ENCODE measurements around the gene ZBTB40. TPM values are rescaled to one million over a fixed set of nuclear protein-coding genes. Genes with fewer than 3 reads are reported as not detected.

Gene ZBTB40
- total and polyA plus RNA-seq, 4 donors, result 2.1 to 11.2 (median 4.6) TPM

GRCh38 chr1:22553991-22554522, 102.4 kb downstream of the ZBTB40 start:
- peaks cover 0 to 2% (median 0%) of the 10 kb centered on the region in 4 donors for H3K27me3 ChIP-seq (ENCODE audit: control insufficient read depth in 4 of 4, insufficient read depth in 4 of 4, low read length in 3 of 4)
- no peaks in the 10 kb centered on the region for H3K4me1 ChIP-seq (ENCODE audit: control insufficient read depth in 4 of 4, insufficient read depth in 4 of 4, low read length in 3 of 4)
- WGBS, result 80% methylated on average over 8 of the region's 8 CpGs
- H3K4me3 ChIP-seq (ENCODE audit: low read depth in 1 of 3, low read length in 3 of 3), result no peak overlapping the region
- TF ChIP-seq, protein P1, sequence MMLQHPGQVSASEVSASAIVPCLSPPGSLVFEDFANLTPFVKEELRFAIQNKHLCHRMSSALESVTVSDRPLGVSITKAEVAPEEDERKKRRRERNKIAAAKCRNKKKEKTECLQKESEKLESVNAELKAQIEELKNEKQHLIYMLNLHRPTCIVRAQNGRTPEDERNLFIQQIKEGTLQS (IDR thresholded peaks at IDR 0.05), result no peak
- no peak for DNase-seq (ENCODE audit: low spot score)
- no peak overlapping the region for H3K27ac ChIP-seq (ENCODE audit: low read depth in 1 of 2, low read length in 2 of 2)
- no peaks in the 10 kb centered on the region for H3K9me3 ChIP-seq (ENCODE audit: control insufficient read depth in 4 of 4, low read length in 3 of 4)
- no peak overlapping the region for H3K9ac ChIP-seq (ENCODE audit: low read depth in 1 of 2, low read length in 2 of 2)
- H3K36me3 ChIP-seq (ENCODE audit: control insufficient read depth in 4 of 4, insufficient read depth in 3 of 4, low read depth in 1 of 4, low read length in 3 of 4), result no peaks in the 10 kb centered on the region

GRCh38 chr1:22555371-22555656, 103.7 kb downstream of the ZBTB40 start:
- DNase-seq (ENCODE audit: low spot score), result no peak
- 47% methylated on average over 3 of the region's 3 CpGs for whole genome bisulfite sequencing
- Histone ChIP-seq H3K36me3 (ENCODE audit: control insufficient read depth in 4 of 4, insufficient read depth in 3 of 4, low read depth in 1 of 4, low read length in 3 of 4) (no peaks in the 10 kb centered on the region), H3K9me3 (ENCODE audit: control insufficient read depth in 4 of 4, low read length in 3 of 4) (no peaks in the 10 kb centered on the region), H3K4me3 (ENCODE audit: low read depth in 1 of 3, low read length in 3 of 3) (no peak overlapping the region), H3K9ac (ENCODE audit: low read depth in 1 of 2, low read length in 2 of 2) (no peak overlapping the region), H3K4me1 (ENCODE audit: control insufficient read depth in 4 of 4, insufficient read depth in 4 of 4, low read length in 3 of 4) (no peaks in the 10 kb centered on the region), H3K27ac (ENCODE audit: low read depth in 1 of 2, low read length in 2 of 2) (no peak overlapping the region), H3K27me3 (ENCODE audit: control insufficient read depth in 4 of 4, insufficient read depth in 4 of 4, low read length in 3 of 4) (peaks cover 0 to 10% (median 3%) of the 10 kb centered on the region in 4 donors)
- TF ChIP-seq, protein P2, sequence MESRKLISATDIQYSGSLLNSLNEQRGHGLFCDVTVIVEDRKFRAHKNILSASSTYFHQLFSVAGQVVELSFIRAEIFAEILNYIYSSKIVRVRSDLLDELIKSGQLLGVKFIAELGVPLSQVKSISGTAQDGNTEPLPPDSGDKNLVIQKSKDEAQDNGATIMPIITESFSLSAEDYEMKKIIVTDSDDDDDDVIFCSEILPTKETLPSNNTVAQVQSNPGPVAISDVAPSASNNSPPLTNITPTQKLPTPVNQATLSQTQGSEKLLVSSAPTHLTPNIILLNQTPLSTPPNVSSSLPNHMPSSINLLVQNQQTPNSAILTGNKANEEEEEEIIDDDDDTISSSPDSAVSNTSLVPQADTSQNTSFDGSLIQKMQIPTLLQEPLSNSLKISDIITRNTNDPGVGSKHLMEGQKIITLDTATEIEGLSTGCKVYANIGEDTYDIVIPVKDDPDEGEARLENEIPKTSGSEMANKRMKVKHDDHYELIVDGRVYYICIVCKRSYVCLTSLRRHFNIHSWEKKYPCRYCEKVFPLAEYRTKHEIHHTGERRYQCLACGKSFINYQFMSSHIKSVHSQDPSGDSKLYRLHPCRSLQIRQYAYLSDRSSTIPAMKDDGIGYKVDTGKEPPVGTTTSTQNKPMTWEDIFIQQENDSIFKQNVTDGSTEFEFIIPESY (IDR thresholded peaks at IDR 0.05), result no peak
- TF ChIP-seq, protein P1 (IDR thresholded peaks at IDR 0.05), result no peak

- H3K4me3 ChIP-seq (ENCODE audit: low read depth in 1 of 3, low read length in 3 of 3), result no peak overlapping the region
- WGBS, result 28% methylated on average over 13 of the region's 13 CpGs
- no peaks in the 10 kb centered on the region for H3K4me1 ChIP-seq (ENCODE audit: control insufficient read depth in 4 of 4, insufficient read depth in 4 of 4, low read length in 3 of 4)
- no peak overlapping the region for H3K27ac ChIP-seq (ENCODE audit: low read depth in 1 of 2, low read length in 2 of 2)
- no peak for DNase-seq (ENCODE audit: low spot score)
- no peaks in the 10 kb centered on the region for H3K9me3 ChIP-seq (ENCODE audit: control insufficient read depth in 4 of 4, low read length in 3 of 4)
- H3K36me3 ChIP-seq (ENCODE audit: control insufficient read depth in 4 of 4, insufficient read depth in 3 of 4, low read depth in 1 of 4, low read length in 3 of 4), result no peaks in the 10 kb centered on the region
- no peak overlapping the region for H3K9ac ChIP-seq (ENCODE audit: low read depth in 1 of 2, low read length in 2 of 2)
- peaks cover 0 to 10% (median 3%) of the 10 kb centered on the region in 4 donors for H3K27me3 ChIP-seq (ENCODE audit: control insufficient read depth in 4 of 4, insufficient read depth in 4 of 4, low read length in 3 of 4)
- TF ChIP-seq TAF1 (conservative IDR thresholded peaks at IDR 0.05) (no peak), HNF4G (IDR thresholded peaks at IDR 0.05) (no peak), GABPA (IDR thresholded peaks at IDR 0.05 in 1 of 2, conservative IDR thresholded peaks at IDR 0.05 in 1 of 2) (no peak), FOXA1 (IDR thresholded peaks at IDR 0.05) (no peak), EGR1 (IDR thresholded peaks at IDR 0.05; ENCODE audit: low read depth in 2 of 2) (no peak), RAD21 (IDR thresholded peaks at IDR 0.05) (no peak), SP1 (IDR thresholded peaks at IDR 0.05) (no peak), RXRA (IDR thresholded peaks at IDR 0.05) (no peak), YY1 (IDR thresholded peaks at IDR 0.05) (no peak), NR2F2 (IDR thresholded peaks at IDR 0.05) (no peak), FOXA2 (IDR thresholded peaks at IDR 0.05) (no peak)
- TF ChIP-seq, protein P3, sequence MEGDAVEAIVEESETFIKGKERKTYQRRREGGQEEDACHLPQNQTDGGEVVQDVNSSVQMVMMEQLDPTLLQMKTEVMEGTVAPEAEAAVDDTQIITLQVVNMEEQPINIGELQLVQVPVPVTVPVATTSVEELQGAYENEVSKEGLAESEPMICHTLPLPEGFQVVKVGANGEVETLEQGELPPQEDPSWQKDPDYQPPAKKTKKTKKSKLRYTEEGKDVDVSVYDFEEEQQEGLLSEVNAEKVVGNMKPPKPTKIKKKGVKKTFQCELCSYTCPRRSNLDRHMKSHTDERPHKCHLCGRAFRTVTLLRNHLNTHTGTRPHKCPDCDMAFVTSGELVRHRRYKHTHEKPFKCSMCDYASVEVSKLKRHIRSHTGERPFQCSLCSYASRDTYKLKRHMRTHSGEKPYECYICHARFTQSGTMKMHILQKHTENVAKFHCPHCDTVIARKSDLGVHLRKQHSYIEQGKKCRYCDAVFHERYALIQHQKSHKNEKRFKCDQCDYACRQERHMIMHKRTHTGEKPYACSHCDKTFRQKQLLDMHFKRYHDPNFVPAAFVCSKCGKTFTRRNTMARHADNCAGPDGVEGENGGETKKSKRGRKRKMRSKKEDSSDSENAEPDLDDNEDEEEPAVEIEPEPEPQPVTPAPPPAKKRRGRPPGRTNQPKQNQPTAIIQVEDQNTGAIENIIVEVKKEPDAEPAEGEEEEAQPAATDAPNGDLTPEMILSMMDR (IDR thresholded peaks at IDR 0.05; ENCODE audit: low read depth, low read length, missing input control), result no peak
- TF ChIP-seq, protein P4, sequence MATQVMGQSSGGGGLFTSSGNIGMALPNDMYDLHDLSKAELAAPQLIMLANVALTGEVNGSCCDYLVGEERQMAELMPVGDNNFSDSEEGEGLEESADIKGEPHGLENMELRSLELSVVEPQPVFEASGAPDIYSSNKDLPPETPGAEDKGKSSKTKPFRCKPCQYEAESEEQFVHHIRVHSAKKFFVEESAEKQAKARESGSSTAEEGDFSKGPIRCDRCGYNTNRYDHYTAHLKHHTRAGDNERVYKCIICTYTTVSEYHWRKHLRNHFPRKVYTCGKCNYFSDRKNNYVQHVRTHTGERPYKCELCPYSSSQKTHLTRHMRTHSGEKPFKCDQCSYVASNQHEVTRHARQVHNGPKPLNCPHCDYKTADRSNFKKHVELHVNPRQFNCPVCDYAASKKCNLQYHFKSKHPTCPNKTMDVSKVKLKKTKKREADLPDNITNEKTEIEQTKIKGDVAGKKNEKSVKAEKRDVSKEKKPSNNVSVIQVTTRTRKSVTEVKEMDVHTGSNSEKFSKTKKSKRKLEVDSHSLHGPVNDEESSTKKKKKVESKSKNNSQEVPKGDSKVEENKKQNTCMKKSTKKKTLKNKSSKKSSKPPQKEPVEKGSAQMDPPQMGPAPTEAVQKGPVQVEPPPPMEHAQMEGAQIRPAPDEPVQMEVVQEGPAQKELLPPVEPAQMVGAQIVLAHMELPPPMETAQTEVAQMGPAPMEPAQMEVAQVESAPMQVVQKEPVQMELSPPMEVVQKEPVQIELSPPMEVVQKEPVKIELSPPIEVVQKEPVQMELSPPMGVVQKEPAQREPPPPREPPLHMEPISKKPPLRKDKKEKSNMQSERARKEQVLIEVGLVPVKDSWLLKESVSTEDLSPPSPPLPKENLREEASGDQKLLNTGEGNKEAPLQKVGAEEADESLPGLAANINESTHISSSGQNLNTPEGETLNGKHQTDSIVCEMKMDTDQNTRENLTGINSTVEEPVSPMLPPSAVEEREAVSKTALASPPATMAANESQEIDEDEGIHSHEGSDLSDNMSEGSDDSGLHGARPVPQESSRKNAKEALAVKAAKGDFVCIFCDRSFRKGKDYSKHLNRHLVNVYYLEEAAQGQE (IDR thresholded peaks at IDR 0.05), result no peak
- TF ChIP-seq, protein P2 (IDR thresholded peaks at IDR 0.05), result no peak
- TF ChIP-seq, protein P5, sequence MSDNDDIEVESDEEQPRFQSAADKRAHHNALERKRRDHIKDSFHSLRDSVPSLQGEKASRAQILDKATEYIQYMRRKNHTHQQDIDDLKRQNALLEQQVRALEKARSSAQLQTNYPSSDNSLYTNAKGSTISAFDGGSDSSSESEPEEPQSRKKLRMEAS (IDR thresholded peaks at IDR 0.05), result no peak
- TF ChIP-seq, protein P1 (IDR thresholded peaks at IDR 0.05), result no peak
Observed at GRCh38 chr1:22556391-22557104, 104.9 kb downstream of the ZBTB40 start.
